HL-60 (cell line): Measurements from ENCODE around the gene HBG1.

ENCODE experiments used
- DNase-seq, 2 experiments: peaks; one replicate each; pipeline ENCODE4 v3.0.0-alpha.2; 2010 to 2020; ENCODE audit warnings: low read depth in 1 of 2, low spot score in 1 of 2
- H3K27ac ChIP-seq: fragments of 250-450 bp; sonication (Bioruptor Pico); replicated peaks from 2 replicates; pipeline ENCODE4 v1.5.1; 2020; ENCODE audit warnings: mild to moderate bottlenecking, moderate library complexity
- H3K27me3 ChIP-seq: fragments of 250-450 bp; sonication (Bioruptor Pico); 2 replicates; pipeline ENCODE4 v1.5.1; 2021; ENCODE audit warnings: mild to moderate bottlenecking, moderate library complexity; ENCODE audit not compliant: insufficient read depth, poor library complexity, severe bottlenecking
- H3K4me3 ChIP-seq: replicated peaks from 2 replicates; pipeline ENCODE4 v1.5.1; 2011; ENCODE audit warnings: mild to moderate bottlenecking, control low read depth, low read length; ENCODE audit not compliant: insufficient read depth
- GABPA ChIP-seq: IDR thresholded peaks from 2 replicates; pipeline ENCODE4 v1.6.1; 2012; ENCODE audit warnings: low read depth
- POLR2AphosphoS5 ChIP-seq: IDR thresholded peaks from 2 replicates; pipeline ENCODE4 v1.6.1; 2012; ENCODE audit warnings: low read depth
- REST ChIP-seq: IDR thresholded peaks from 2 replicates; pipeline ENCODE4 v1.6.1; 2012; ENCODE audit warnings: low read depth; ENCODE audit not compliant: insufficient replicate concordance
- SPI1 ChIP-seq: IDR thresholded peaks from 2 replicates; pipeline ENCODE4 v1.6.1; 2012; ENCODE audit warnings: low read depth, mild to moderate bottlenecking, borderline replicate concordance
- TF ChIP-seq, protein P1 (sequence below): IDR thresholded peaks from one replicate; pipeline ENCODE4 v1.5.1; 2011; ENCODE audit warnings: low read length, control low read depth, inconsistent platforms; ENCODE audit not compliant: insufficient read depth

Gene HBG1

GRCh38 chr11:5210376-5210885, 39.2 kb downstream of the HBG1 start:
- Histone ChIP-seq H3K27me3 (no peaks in the 10 kb centered on the region), H3K27ac (no peak overlapping the region), H3K4me3 (no peak overlapping the region)
- no peak for TF ChIP-seq SPI1
- no peak for TF ChIP-seq POLR2AphosphoS5
- TF ChIP-seq REST, result no peak
- TF ChIP-seq GABPA, result no peak
- TF ChIP-seq, protein P1, sequence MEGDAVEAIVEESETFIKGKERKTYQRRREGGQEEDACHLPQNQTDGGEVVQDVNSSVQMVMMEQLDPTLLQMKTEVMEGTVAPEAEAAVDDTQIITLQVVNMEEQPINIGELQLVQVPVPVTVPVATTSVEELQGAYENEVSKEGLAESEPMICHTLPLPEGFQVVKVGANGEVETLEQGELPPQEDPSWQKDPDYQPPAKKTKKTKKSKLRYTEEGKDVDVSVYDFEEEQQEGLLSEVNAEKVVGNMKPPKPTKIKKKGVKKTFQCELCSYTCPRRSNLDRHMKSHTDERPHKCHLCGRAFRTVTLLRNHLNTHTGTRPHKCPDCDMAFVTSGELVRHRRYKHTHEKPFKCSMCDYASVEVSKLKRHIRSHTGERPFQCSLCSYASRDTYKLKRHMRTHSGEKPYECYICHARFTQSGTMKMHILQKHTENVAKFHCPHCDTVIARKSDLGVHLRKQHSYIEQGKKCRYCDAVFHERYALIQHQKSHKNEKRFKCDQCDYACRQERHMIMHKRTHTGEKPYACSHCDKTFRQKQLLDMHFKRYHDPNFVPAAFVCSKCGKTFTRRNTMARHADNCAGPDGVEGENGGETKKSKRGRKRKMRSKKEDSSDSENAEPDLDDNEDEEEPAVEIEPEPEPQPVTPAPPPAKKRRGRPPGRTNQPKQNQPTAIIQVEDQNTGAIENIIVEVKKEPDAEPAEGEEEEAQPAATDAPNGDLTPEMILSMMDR, result no peak
- DNase-seq, result no peak

GRCh38 chr11:5204787-5205186, 44.9 kb downstream of the HBG1 start:
- DNase-seq, result peak in 1 of 2 experiments; percentile 6
- H3K4me3 ChIP-seq, result no peak overlapping the region
- TF ChIP-seq SPI1, result no peak
- TF ChIP-seq, protein P1, result peak; percentile 13
- no peaks in the 10 kb centered on the region for H3K27me3 ChIP-seq
- no peak overlapping the region for H3K27ac ChIP-seq

DNA sequence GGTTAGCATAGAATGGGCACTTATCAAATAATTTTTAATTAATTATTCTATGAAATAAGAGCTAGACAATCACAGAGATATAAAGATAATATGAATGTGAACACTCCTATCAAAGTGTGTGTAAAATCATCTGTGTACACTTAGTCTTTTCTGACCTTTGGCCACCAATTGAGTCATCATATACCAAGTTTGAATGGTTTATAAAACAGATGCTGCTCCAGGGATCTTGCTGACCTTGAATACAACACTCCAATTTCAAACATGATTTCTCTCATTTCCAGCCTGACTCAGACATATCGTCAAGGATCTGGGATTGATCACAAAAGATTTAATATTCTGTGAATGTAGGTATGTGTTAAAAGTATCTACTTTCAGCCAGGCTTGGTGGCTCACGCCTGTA, 46.3 kb downstream of the HBG1 start:
- no peak overlapping the region for H3K27ac ChIP-seq
- no peaks in the 10 kb centered on the region for H3K27me3 ChIP-seq
- no peak for DNase-seq
- no peak for TF ChIP-seq POLR2AphosphoS5
- no peak for TF ChIP-seq GABPA
- no peak overlapping the region for H3K4me3 ChIP-seq

DNA sequence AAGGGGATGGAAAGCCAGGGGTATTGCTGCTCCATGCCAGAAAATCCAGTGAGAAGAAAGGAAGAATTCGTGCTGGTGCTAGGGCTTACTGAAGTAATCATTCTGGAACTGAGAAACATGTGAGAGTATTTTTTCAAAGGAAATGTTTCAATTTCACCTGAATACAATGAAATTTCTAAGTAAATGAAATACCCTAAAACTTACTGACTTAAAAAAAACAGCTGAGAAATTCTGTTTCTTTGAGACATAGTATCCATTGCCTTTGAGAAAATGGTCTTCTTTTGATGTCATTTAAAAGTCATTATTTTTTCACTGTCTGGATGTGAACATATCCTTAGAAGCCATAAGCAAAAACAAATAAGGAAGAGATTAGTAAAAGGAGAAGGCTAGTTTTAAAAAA, 49.1 kb downstream of the HBG1 start, which contains the start of gene OR51V1:
TSS of gene OR51V1 (minus strand) at position 101 of the 400 bp plus-strand sequence. CDS start at position 101, 0 bp downstream.
- TF ChIP-seq SPI1 (no peak), POLR2AphosphoS5 (no peak), GABPA (no peak), REST (no peak)
- TF ChIP-seq, protein P1, result no peak
- DNase-seq, result no peak
- Histone ChIP-seq H3K27ac (no peak within 1 kb of the TSS), H3K4me3 (no peak within 1 kb of the TSS), H3K27me3 (no peaks in the 10 kb centered on the region)
